Measurements from ENCODE around the gene RRAGD.

Gene RRAGD

GRCh38 chr6:89381031-89381430 lies 31.0 kb downstream of the RRAGD start:
- H4K20me1 ChIP-seq = no peaks in the 10 kb centered on the region
- H3K36me3 ChIP-seq = peaks cover 22% of the 10 kb centered on the region
- no peak overlapping the region for H3K4me3 ChIP-seq
- H3K27me3 ChIP-seq = no peaks in the 10 kb centered on the region
- no peak overlapping the region for H3K9ac ChIP-seq
- TF ChIP-seq Cebpa-rat (IDR thresholded peaks at IDR 0.05) = no peak
- H3K4me2 ChIP-seq = no peak overlapping the region
- H3K9me3 ChIP-seq = no peaks in the 10 kb centered on the region
- peaks cover 9% of the 10 kb centered on the region for H3K4me1 ChIP-seq
- H3K27ac ChIP-seq = no peak overlapping the region

GRCh38 chr6:89379281-89379680 lies 32.8 kb downstream of the RRAGD start:
- Histone ChIP-seq H3K36me3 (peaks cover 7% of the 10 kb centered on the region; the same call in 1 of the 2 replicates), H3K27me3 (no peaks in the 10 kb centered on the region), H3K9ac (no peak overlapping the region), H4K20me1 (no peaks in the 10 kb centered on the region), H3K27ac (no peak overlapping the region), H3K4me3 (no peak overlapping the region), H3K4me2 (no peak overlapping the region), H3K4me1 (peaks cover 18% of the 10 kb centered on the region), H3K9me3 (no peaks in the 10 kb centered on the region)
- TF ChIP-seq Cebpa-rat (IDR thresholded peaks at IDR 0.05) = no peak

- H3K27ac ChIP-seq = no peak overlapping the region
- H3K9ac ChIP-seq = no peak overlapping the region
- peaks cover 7% of the 10 kb centered on the region; the same call in 1 of the 2 replicates for H3K36me3 ChIP-seq
- no peak for TF ChIP-seq Cebpa-rat (IDR thresholded peaks at IDR 0.05)
- no peak overlapping the region for H3K4me3 ChIP-seq
- H4K20me1 ChIP-seq = no peaks in the 10 kb centered on the region
- H3K27me3 ChIP-seq = no peaks in the 10 kb centered on the region
- H3K9me3 ChIP-seq = no peaks in the 10 kb centered on the region
- H3K4me2 ChIP-seq = no peak overlapping the region
- peaks cover 18% of the 10 kb centered on the region for H3K4me1 ChIP-seq
These were observed 33.4 kb downstream of the RRAGD start for GRCh38 chr6:89378628-89379027.

- H3K27me3 ChIP-seq = no peaks in the 10 kb centered on the region
- no peak overlapping the region for H3K9ac ChIP-seq
- H3K4me2 ChIP-seq = peak overlapping the region; percentile 28
These were observed 36.4 kb downstream of the RRAGD start for GRCh38 chr6:89375427-89376267.

GRCh38 chr6:89372506-89372901 lies 39.6 kb downstream of the RRAGD start:
- TF ChIP-seq Cebpa-rat (IDR thresholded peaks at IDR 0.05) = no peak
- Histone ChIP-seq H3K9me3 (no peaks in the 10 kb centered on the region), H3K27ac (no peak overlapping the region), H3K9ac (no peak overlapping the region), H3K36me3 (peaks cover 4% of the 10 kb centered on the region; the same call in 1 of the 2 replicates), H3K4me2 (no peak overlapping the region), H3K4me1 (peaks cover 29% of the 10 kb centered on the region), H3K4me3 (no peak overlapping the region), H4K20me1 (no peaks in the 10 kb centered on the region), H3K27me3 (no peaks in the 10 kb centered on the region)

More at GRCh38 chr6:89375427-89376267, 36.4 kb downstream of the RRAGD start:
- Histone ChIP-seq H3K9me3 (no peaks in the 10 kb centered on the region), H3K4me1 (peaks cover 29% of the 10 kb centered on the region), H3K36me3 (peaks cover 10% of the 10 kb centered on the region), H3K27ac (no peak overlapping the region), H4K20me1 (no peaks in the 10 kb centered on the region), H3K4me3 (no peak overlapping the region)
- TF ChIP-seq Cebpa-rat (IDR thresholded peaks at IDR 0.05) = 0 out of 2 replicates have a peak, but pooled peaks have one; percentile 37

- Histone ChIP-seq H3K36me3 (peaks cover 9% of the 10 kb centered on the region; the same call in 1 of the 2 replicates), H3K4me3 (no peak overlapping the region), H3K27me3 (no peaks in the 10 kb centered on the region), H3K27ac (no peak overlapping the region), H3K9me3 (no peaks in the 10 kb centered on the region), H4K20me1 (no peaks in the 10 kb centered on the region), H3K9ac (no peak overlapping the region), H3K4me1 (peaks cover 29% of the 10 kb centered on the region), H3K4me2 (no peak overlapping the region)
- TF ChIP-seq Cebpa-rat (IDR thresholded peaks at IDR 0.05) = no peak
These were observed 40.1 kb downstream of the RRAGD start for GRCh38 chr6:89371849-89372505.

- peaks cover 14% of the 10 kb centered on the region; the same call in 1 of the 2 replicates for H3K36me3 ChIP-seq
- H3K4me3 ChIP-seq = no peak overlapping the region
- H3K9ac ChIP-seq = no peak overlapping the region
- no peak overlapping the region for H3K27ac ChIP-seq
- H3K27me3 ChIP-seq = no peaks in the 10 kb centered on the region
- no peaks in the 10 kb centered on the region for H3K9me3 ChIP-seq
- no peak for TF ChIP-seq Cebpa-rat (IDR thresholded peaks at IDR 0.05)
- H3K4me2 ChIP-seq = no peak overlapping the region
- H4K20me1 ChIP-seq = no peaks in the 10 kb centered on the region
- peaks cover 34% of the 10 kb centered on the region for H3K4me1 ChIP-seq
These were observed 43.1 kb downstream of the RRAGD start for GRCh38 chr6:89368999-89369398.

GRCh38 chr6:89368107-89368506 lies 44.0 kb downstream of the RRAGD start:
- no peaks in the 10 kb centered on the region for H3K27me3 ChIP-seq
- no peaks in the 10 kb centered on the region for H3K9me3 ChIP-seq
- H3K4me2 ChIP-seq = no peak overlapping the region
- peaks cover 14% of the 10 kb centered on the region; the same call in 1 of the 2 replicates for H3K36me3 ChIP-seq
- peaks cover 35% of the 10 kb centered on the region for H3K4me1 ChIP-seq
- no peak overlapping the region for H3K27ac ChIP-seq
- TF ChIP-seq Cebpa-rat (IDR thresholded peaks at IDR 0.05) = no peak
- no peak overlapping the region for H3K4me3 ChIP-seq
- H3K9ac ChIP-seq = no peak overlapping the region
- H4K20me1 ChIP-seq = no peaks in the 10 kb centered on the region

- TF ChIP-seq Cebpa-rat (IDR thresholded peaks at IDR 0.05) = no peak
- Histone ChIP-seq H3K4me1 (peaks cover 36% of the 10 kb centered on the region), H3K9me3 (no peaks in the 10 kb centered on the region), H3K4me3 (no peak overlapping the region), H3K27ac (no peak overlapping the region), H3K27me3 (no peaks in the 10 kb centered on the region), H4K20me1 (no peaks in the 10 kb centered on the region), H3K36me3 (peaks cover 11% of the 10 kb centered on the region; the same call in 1 of the 2 replicates), H3K9ac (no peak overlapping the region), H3K4me2 (peak overlapping the region; percentile 47)
These were observed 47.5 kb downstream of the RRAGD start for GRCh38 chr6:89364586-89364985.

- H3K4me2 ChIP-seq = no peak overlapping the region
- H3K9ac ChIP-seq = no peak overlapping the region
- no peak for TF ChIP-seq Cebpa-rat (IDR thresholded peaks at IDR 0.05)
- no peaks in the 10 kb centered on the region for H3K27me3 ChIP-seq
- H3K36me3 ChIP-seq = no peaks in the 10 kb centered on the region
- peaks cover 60% of the 10 kb centered on the region for H3K4me1 ChIP-seq
- no peaks in the 10 kb centered on the region for H4K20me1 ChIP-seq
- H3K4me3 ChIP-seq = no peak overlapping the region
- H3K9me3 ChIP-seq = no peaks in the 10 kb centered on the region
- no peak overlapping the region for H3K27ac ChIP-seq
These were observed 50.9 kb downstream of the RRAGD start for GRCh38 chr6:89361171-89361570.
